Measurements from ENCODE around the gene CLEC1A. TPM values are rescaled to one million over a fixed set of nuclear protein-coding genes. Genes with fewer than 3 reads are reported as not detected.

The CLEC1A gene
- total RNA-seq, 2 experiments from 2014 or later, result not detected

- Histone ChIP-seq H4K20me1 (ENCODE audit: insufficient read depth, low read length) (no peaks in the 10 kb centered on the region), H2AFZ (ENCODE audit: low read length) (no peak overlapping the region), H3K9me2 (ENCODE audit: insufficient read depth, low read length) (no peaks in the 10 kb centered on the region), H3K9me3 (ENCODE audit: low read length) (no peaks in the 10 kb centered on the region), H3K4me2 (ENCODE audit: low read length) (no peak overlapping the region), H3K79me2 (ENCODE audit: insufficient read depth, low read depth, low read length) (no peaks in the 10 kb centered on the region), H3K4me3 (ENCODE audit: low read depth, low read length, poor library complexity, severe bottlenecking) (no peak overlapping the region), H3K27ac (ENCODE audit: low read depth, low read length, poor library complexity, severe bottlenecking) (no peak overlapping the region), H3K36me3 (ENCODE audit: insufficient read depth, low read length) (no peaks in the 10 kb centered on the region), H3K4me1 (ENCODE audit: insufficient read depth, low read length, poor library complexity, severe bottlenecking) (peaks cover 5% of the 10 kb centered on the region)
- BruUV-seq (replicated peaks), result no TSS peak
- no peak for DNase-seq (ENCODE audit: low spot score)
- intact Hi-C loops (cut with micrococcal nuclease; ENCODE audit: unreplicated experiment), result no loop called here
- no peak for TF ChIP-seq EZH2phosphoT487 (IDR thresholded peaks at IDR 0.05; ENCODE audit: borderline replicate concordance, low read depth, low read length)
- ChIA-PET CTCF (ENCODE audit: unreplicated experiment) (no interaction called here), POLR2A (no interaction called here)
Observed at GRCh38 chr12:10072131-10072530, 26.7 kb downstream of the CLEC1A start.

GRCh38 chr12:10070380-10070779 is 28.4 kb downstream of the CLEC1A start:
- DNase-seq (ENCODE audit: low spot score), result peak; percentile 14
- CTCF ChIA-PET (ENCODE audit: unreplicated experiment), result no interaction called here

GRCh38 chr12:10069976-10070375 is 28.8 kb downstream of the CLEC1A start:
- TF ChIP-seq CTCF (conservative IDR thresholded peaks at IDR 0.05; ENCODE audit: low read length) (no peak), EZH2phosphoT487 (IDR thresholded peaks at IDR 0.05; ENCODE audit: borderline replicate concordance, low read depth, low read length) (no peak)
- Histone ChIP-seq H3K9me2 (ENCODE audit: insufficient read depth, low read length) (no peaks in the 10 kb centered on the region), H3K4me1 (ENCODE audit: insufficient read depth, low read length, poor library complexity, severe bottlenecking) (peaks cover 5% of the 10 kb centered on the region), H3K4me2 (ENCODE audit: low read length) (no peak overlapping the region), H3K27ac (ENCODE audit: low read depth, low read length, poor library complexity, severe bottlenecking) (no peak overlapping the region), H4K20me1 (ENCODE audit: insufficient read depth, low read length) (no peaks in the 10 kb centered on the region), H3K36me3 (ENCODE audit: insufficient read depth, low read length) (no peaks in the 10 kb centered on the region), H3K4me3 (ENCODE audit: low read depth, low read length, poor library complexity, severe bottlenecking) (no peak overlapping the region), H3K79me2 (ENCODE audit: insufficient read depth, low read depth, low read length) (no peaks in the 10 kb centered on the region), H2AFZ (ENCODE audit: low read length) (no peak overlapping the region), H3K9me3 (ENCODE audit: low read length) (no peaks in the 10 kb centered on the region)
- no TSS peak for BruUV-seq (replicated peaks)
- ChIA-PET POLR2A (interaction anchor here (1.1 kb wide), 1 partner anchor 13 kb away, joined by 3 read pairs; no protein-coding TSS in a partner anchor), CTCF (ENCODE audit: unreplicated experiment) (no interaction called here)
- DNase-seq (ENCODE audit: low spot score), result no peak
- intact Hi-C loops (cut with micrococcal nuclease; ENCODE audit: unreplicated experiment), result no loop called here

More at GRCh38 chr12:10070380-10070779, 28.4 kb downstream of the CLEC1A start:
- intact Hi-C loops (cut with micrococcal nuclease; ENCODE audit: unreplicated experiment), result no loop called here
- Histone ChIP-seq H3K9me2 (ENCODE audit: insufficient read depth, low read length) (no peaks in the 10 kb centered on the region), H3K36me3 (ENCODE audit: insufficient read depth, low read length) (no peaks in the 10 kb centered on the region), H3K27ac (ENCODE audit: low read depth, low read length, poor library complexity, severe bottlenecking) (no peak overlapping the region), H3K4me2 (ENCODE audit: low read length) (no peak overlapping the region), H3K4me3 (ENCODE audit: low read depth, low read length, poor library complexity, severe bottlenecking) (no peak overlapping the region), H3K9me3 (ENCODE audit: low read length) (no peaks in the 10 kb centered on the region), H3K4me1 (ENCODE audit: insufficient read depth, low read length, poor library complexity, severe bottlenecking) (peaks cover 5% of the 10 kb centered on the region), H3K79me2 (ENCODE audit: insufficient read depth, low read depth, low read length) (no peaks in the 10 kb centered on the region), H4K20me1 (ENCODE audit: insufficient read depth, low read length) (no peaks in the 10 kb centered on the region), H2AFZ (ENCODE audit: low read length) (no peak overlapping the region)
- POLR2A ChIA-PET, result interaction anchor here (0.8 to 1.0 kb wide), 2 partner anchors 9 to 15 kb away, joined by 3 read pairs; no protein-coding TSS in a partner anchor
- TF ChIP-seq CTCF (conservative IDR thresholded peaks at IDR 0.05; ENCODE audit: low read length), result no peak
- TF ChIP-seq EZH2phosphoT487 (IDR thresholded peaks at IDR 0.05; ENCODE audit: borderline replicate concordance, low read depth, low read length), result no peak
- no TSS peak for BruUV-seq (replicated peaks)
